Hepatocyte (in vitro differentiated cells): ENCODE data around the gene TPST1.

Experiments used
- CTCF ChIP-seq: fragments of 200-600 bp; sonication (generic); IDR thresholded peaks from 2 replicates; pipeline ENCODE4 v1.5.1; 2016; ENCODE audit warnings: antibody characterized with exemption, mild to moderate bottlenecking; ENCODE audit not compliant: poor library complexity
- EZH2 ChIP-seq: fragments of 200-600 bp; sonication (generic); IDR thresholded peaks from 2 replicates; pipeline ENCODE4 v1.6.1; 2016; ENCODE audit warnings: antibody characterized with exemption, mild to moderate bottlenecking, borderline replicate concordance
- EZH2phosphoT487 ChIP-seq: fragments of 200-600 bp; sonication (generic); IDR thresholded peaks from one replicate; pipeline ENCODE4 v1.6.1; 2018; ENCODE audit warnings: antibody characterized with exemption, mild to moderate bottlenecking, low read depth, moderate library complexity; ENCODE audit not compliant: unreplicated experiment, severe bottlenecking

GRCh38 chr7:66256281-66256680, 51.1 kb downstream of the TPST1 start:
- TF ChIP-seq CTCF: no peak
- TF ChIP-seq EZH2: no peak
- TF ChIP-seq EZH2phosphoT487: no peak
